ENCODE measurements around the gene FTO. TPM values are rescaled to one million over a fixed set of nuclear protein-coding genes. Genes with fewer than 3 reads are reported as not detected.

The FTO gene
- polyA plus RNA-seq, 2 of the 4 experiments (the other 2 are of a cell fraction) = 48.7 to 101 TPM

- DNase-seq (ENCODE audit: low read depth in 1 of 2, low spot score in 1 of 2) (no peak), FAIRE-seq (no peak), ATAC-seq (no peak)
- TF ChIP-seq HOXB13 (CRISPR knock-in tag; IDR thresholded peaks at IDR 0.05; ENCODE audit: low read depth) (no peak), RAD21 (conservative IDR thresholded peaks at IDR 0.05 in 1 of 2, IDR thresholded peaks at IDR 0.05 in 1 of 2) (no peak), CEBPB (IDR thresholded peaks at IDR 0.05) (no peak), EHF (CRISPR knock-in tag; IDR thresholded peaks at IDR 0.05) (no peak)
- POLR2A ChIA-PET = no interaction called here
- no peaks in the 10 kb centered on the region for H3K4me1 ChIP-seq
- no peak overlapping the region for H3K27ac ChIP-seq
- no peak overlapping the region for H3K4me2 ChIP-seq
- CTCF ChIA-PET = no interaction called here
- H3K9me3 ChIP-seq = no peaks in the 10 kb centered on the region
- 87% methylated on average over 8 of the region's 8 CpGs for WGBS (ENCODE audit: missing lambda C conversion rate)
- no peak overlapping the region for H3K4me3 ChIP-seq
Measured at GRCh38 chr16:53924331-53925106, 220.6 kb downstream of the FTO start.

GRCh38 chr16:53925107-53925410 lies 221.1 kb downstream of the FTO start:
- DNase-seq (ENCODE audit: low read depth in 1 of 2, low spot score in 1 of 2) (no peak), FAIRE-seq (no peak), ATAC-seq (no peak)
- 88% methylated on average over 1 of the region's 1 CpG for WGBS (ENCODE audit: missing lambda C conversion rate)
- H3K4me2 ChIP-seq = no peak overlapping the region
- H3K27ac ChIP-seq = no peak overlapping the region
- no peaks in the 10 kb centered on the region for H3K9me3 ChIP-seq
- POLR2A ChIA-PET = no interaction called here
- no peak overlapping the region for H3K4me3 ChIP-seq
- H3K4me1 ChIP-seq = no peaks in the 10 kb centered on the region
- CTCF ChIA-PET = no interaction called here
- TF ChIP-seq CEBPB (IDR thresholded peaks at IDR 0.05) = no peak
- no peak for TF ChIP-seq PBX3 (IDR thresholded peaks at IDR 0.05)
- TF ChIP-seq ATOH8 (CRISPR knock-in tag; IDR thresholded peaks at IDR 0.05; ENCODE audit: low read depth) = no peak
- no peak for TF ChIP-seq E2F6 (IDR thresholded peaks at IDR 0.05; ENCODE audit: borderline replicate concordance, low read depth)
- TF ChIP-seq EHMT2 (IDR thresholded peaks at IDR 0.05; ENCODE audit: low read depth) = no peak
- TF ChIP-seq GATA3 (IDR thresholded peaks at IDR 0.05; ENCODE audit: borderline replicate concordance) = no peak
- no peak for TF ChIP-seq NPAS2 (CRISPR knock-in tag; IDR thresholded peaks at IDR 0.05; ENCODE audit: borderline replicate concordance)
- no peak for TF ChIP-seq TFCP2L1 (CRISPR knock-in tag; IDR thresholded peaks at IDR 0.05)
- TF ChIP-seq RAD21 (conservative IDR thresholded peaks at IDR 0.05 in 1 of 2, IDR thresholded peaks at IDR 0.05 in 1 of 2) = no peak

- Histone ChIP-seq H3K4me3 (no peak overlapping the region), H3K4me1 (no peaks in the 10 kb centered on the region), H3K4me2 (no peak overlapping the region), H3K9me3 (no peaks in the 10 kb centered on the region), H3K27ac (no peak overlapping the region)
- CTCF ChIA-PET = no interaction called here
- POLR2A ChIA-PET = no interaction called here
- ATAC-seq = no peak
- WGBS (ENCODE audit: missing lambda C conversion rate) = 86% methylated on average over 3 of the region's 3 CpGs
- DNase-seq (ENCODE audit: low read depth in 1 of 2, low spot score in 1 of 2) = no peak
- no peak for FAIRE-seq
- TF ChIP-seq EHF (CRISPR knock-in tag; IDR thresholded peaks at IDR 0.05) = no peak
- TF ChIP-seq HEYL (CRISPR knock-in tag; IDR thresholded peaks at IDR 0.05) = no peak
Measured at GRCh38 chr16:53925526-53925925, 221.6 kb downstream of the FTO start.

GRCh38 chr16:53926209-53926608 lies 222.3 kb downstream of the FTO start:
- Histone ChIP-seq H3K27ac (no peak overlapping the region), H3K4me3 (no peak overlapping the region), H3K4me1 (no peaks in the 10 kb centered on the region), H3K9me3 (no peaks in the 10 kb centered on the region), H3K4me2 (no peak overlapping the region)
- ChIA-PET CTCF (interaction anchor here (1.0 kb wide), 1 partner anchor 1011 kb away, joined by 3 read pairs; no protein-coding TSS in a partner anchor), POLR2A (no interaction called here)
- WGBS (ENCODE audit: missing lambda C conversion rate) = 92% methylated on average over 4 of the region's 4 CpGs
- no peak for DNase-seq (ENCODE audit: low read depth in 1 of 2, low spot score in 1 of 2)
- ATAC-seq = no peak
- no peak for FAIRE-seq
- TF ChIP-seq HMGXB4 (CRISPR knock-in tag; IDR thresholded peaks at IDR 0.05; ENCODE audit: borderline replicate concordance) = no peak
- TF ChIP-seq NR3C1 (IDR thresholded peaks at IDR 0.05) = no peak
- no peak for TF ChIP-seq MAZ (IDR thresholded peaks at IDR 0.05; ENCODE audit: borderline replicate concordance, low read depth, low read length)
- TF ChIP-seq HOXB13 (CRISPR knock-in tag; IDR thresholded peaks at IDR 0.05; ENCODE audit: low read depth) = no peak
- no peak for TF ChIP-seq CHD4 (IDR thresholded peaks at IDR 0.05; ENCODE audit: borderline replicate concordance)
- no peak for TF ChIP-seq REST (IDR thresholded peaks at IDR 0.05)
- TF ChIP-seq EHF (CRISPR knock-in tag; IDR thresholded peaks at IDR 0.05) = no peak
- no peak for TF ChIP-seq SMC3 (IDR thresholded peaks at IDR 0.05)
- no peak for TF ChIP-seq PHF8 (IDR thresholded peaks at IDR 0.05; ENCODE audit: borderline replicate concordance, low read depth)
- TF ChIP-seq JUN (IDR thresholded peaks at IDR 0.05) = no peak
- TF ChIP-seq RNF2 (IDR thresholded peaks at IDR 0.05; ENCODE audit: borderline replicate concordance, low read depth) = no peak

Data from A549 (cell line).